GM21825 (cell line): Measurements from ENCODE around the gene QPCT.
A peak's percentile ranks its signal among the peaks of the same experiment; 100 is the strongest.
"Not testable (repeated sequence)": the region's sequence is repeated elsewhere in the genome, so short reads cannot be mapped to it uniquely, and the experiment has no call there.

ENCODE experiments used
- ATAC-seq: cut with Tn5 transposase; IDR thresholded peaks from one replicate; pipeline ENCODE4 v1.9.1; 2021; ENCODE audit warnings: mild to moderate bottlenecking, moderate library complexity; ENCODE audit not compliant: unreplicated experiment

Gene QPCT

GRCh38 chr2:37389989-37390765, 45.7 kb downstream of the QPCT start:
- ATAC-seq = peak; percentile 94

- no peak for ATAC-seq
These were observed 46.3 kb downstream of the QPCT start for GRCh38 chr2:37390777-37391176.

DNA sequence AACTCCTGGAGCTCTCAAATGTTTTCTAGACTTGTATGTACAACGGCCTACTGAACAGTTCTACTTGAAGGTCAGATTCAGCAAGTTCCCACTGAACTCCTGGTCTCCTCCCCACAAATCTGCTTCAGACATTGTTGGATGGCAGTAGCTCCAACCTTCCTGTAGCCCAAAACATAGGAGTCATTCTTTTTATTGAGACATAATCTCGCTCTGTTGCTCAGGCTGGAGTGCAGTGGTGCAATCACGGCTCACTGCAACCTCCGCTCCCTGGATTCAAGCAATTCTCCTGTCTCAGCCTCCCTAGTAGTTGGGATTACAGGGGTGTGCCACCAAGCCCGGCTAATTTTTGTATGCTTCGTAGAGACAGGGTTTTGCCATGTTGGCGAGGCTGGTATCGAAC, 47.3 kb downstream of the QPCT start:
- ATAC-seq = no peak

DNA sequence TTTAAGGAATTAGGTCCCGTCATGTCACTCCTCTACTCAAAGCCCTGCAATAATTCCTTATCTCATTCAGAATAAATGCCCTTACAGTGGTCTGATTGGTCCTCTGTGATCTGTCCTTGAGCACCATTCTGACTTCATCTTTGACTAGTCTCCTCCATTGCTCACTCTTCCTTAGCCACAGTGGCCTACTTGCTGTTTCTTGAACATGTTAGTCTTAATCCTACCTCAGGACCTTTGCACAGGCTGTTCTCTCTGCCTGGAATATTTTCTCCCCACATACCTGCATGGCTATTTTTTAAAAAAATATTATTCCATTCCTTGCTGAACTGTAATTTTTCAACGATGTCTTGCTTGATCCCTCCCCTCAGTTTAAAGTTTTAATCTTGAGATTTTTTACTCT, 48.0 kb downstream of the QPCT start:
- ATAC-seq = no peak

DNA sequence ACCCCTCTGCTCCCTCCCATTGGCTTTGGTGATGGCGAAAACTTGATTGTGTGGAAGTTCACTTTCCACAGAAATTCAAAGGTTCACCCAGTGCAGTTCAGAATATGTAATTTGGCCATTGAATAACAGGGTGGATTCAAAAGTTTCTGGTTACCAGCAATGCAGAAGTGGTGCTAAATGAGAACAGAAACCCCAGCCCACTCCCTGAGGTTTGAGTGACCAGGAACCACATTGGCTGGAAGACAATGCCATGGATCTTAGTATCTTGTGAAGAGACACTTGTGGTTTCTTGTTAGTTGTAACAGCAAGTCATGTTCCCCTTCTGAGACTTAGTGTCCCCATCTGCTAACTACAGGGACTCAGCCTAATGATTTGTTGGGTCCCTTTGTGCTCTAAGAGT, 49.8 kb downstream of the QPCT start:
- ATAC-seq = no peak

GRCh38 chr2:37394796-37395555, 50.5 kb downstream of the QPCT start:
- no peak for ATAC-seq

- ATAC-seq = no peak
These were observed 52.6 kb downstream of the QPCT start for GRCh38 chr2:37396890-37397565.

DNA sequence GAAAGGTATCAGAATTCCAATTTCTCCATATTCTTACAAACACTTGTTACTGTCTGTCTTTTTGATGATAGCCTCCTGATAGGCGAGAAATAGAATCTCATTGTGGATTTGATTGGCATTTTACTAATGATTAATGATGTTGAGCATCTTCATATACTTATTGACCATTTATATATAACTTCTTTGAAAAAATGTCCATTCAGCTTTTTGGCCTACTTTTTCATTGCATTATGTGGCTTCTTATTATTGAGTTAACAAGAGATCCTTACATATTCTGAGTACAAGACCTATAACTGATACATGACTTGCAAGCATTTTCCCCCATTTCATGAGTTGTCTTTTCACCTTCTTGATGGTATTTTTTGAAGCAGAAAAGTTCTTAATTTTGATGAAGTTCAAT, 54.6 kb downstream of the QPCT start:
- ATAC-seq = no peak

DNA sequence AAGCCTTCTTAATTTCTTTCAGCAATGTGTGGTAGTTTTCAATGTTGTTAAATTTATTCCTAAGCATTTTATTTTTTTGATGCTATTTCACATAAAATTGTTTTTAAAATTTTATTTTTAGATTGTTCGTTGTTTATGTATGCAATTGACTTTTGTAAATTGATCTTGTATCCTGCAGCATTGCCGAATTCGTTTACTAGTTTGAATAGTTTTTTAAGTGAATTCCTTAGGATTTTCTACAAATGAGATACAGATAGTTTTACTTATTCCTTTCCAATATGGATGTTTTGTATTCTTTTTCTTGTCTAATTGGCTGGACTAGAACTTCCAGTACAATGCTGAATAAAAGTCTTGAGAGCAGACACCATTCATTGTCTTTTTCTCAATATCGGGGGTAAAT, 55.6 kb downstream of the QPCT start:
- no peak for ATAC-seq

- no peak for ATAC-seq
These were observed 58.2 kb downstream of the QPCT start for GRCh38 chr2:37402636-37403035.

- ATAC-seq = no peak
These were observed 61.4 kb downstream of the QPCT start for GRCh38 chr2:37405781-37406180.

GRCh38 chr2:37412231-37412630, 67.8 kb downstream of the QPCT start:
- no peak for ATAC-seq

GRCh38 chr2:37413911-37414469, 69.6 kb downstream of the QPCT start:
- not testable (repeated sequence) for ATAC-seq

GRCh38 chr2:37414470-37414949, 70.1 kb downstream of the QPCT start:
- ATAC-seq = no peak

DNA sequence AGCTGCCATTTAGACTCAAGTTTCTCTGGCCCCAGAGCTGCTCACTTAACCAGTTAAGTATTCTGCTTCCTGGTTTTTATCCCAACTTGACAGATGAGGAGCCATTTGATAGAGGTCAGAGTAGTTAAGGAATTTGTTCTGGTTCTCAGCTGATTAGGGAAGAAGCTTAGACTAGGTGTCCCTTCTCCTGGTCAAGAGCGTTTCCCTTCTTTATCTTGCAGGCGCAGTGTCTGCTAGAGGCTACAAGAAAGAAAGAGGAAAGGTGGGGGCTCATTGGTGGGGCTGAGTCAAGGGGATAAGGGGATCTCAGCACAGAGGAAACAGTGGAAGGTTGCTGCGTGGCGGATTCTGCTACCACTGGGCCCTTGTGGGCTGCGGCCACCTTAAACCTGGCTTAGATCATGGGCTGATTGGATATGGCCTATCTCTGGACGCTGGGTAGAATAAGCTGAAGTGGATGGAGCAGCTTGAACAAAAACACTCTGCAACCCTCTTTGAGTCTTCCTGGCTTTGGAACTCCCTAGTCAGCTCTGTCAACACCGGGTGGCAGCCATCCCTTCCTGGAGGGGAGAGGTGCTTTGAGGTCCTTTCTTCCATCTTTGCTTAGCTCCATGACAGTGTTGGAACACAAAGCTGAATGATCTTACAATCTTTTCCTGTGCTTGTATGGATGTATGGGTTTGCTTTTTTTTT, 70.8 kb downstream of the QPCT start:
- no peak for ATAC-seq

GRCh38 chr2:37417321-37417720, 72.9 kb downstream of the QPCT start:
- ATAC-seq = no peak

DNA sequence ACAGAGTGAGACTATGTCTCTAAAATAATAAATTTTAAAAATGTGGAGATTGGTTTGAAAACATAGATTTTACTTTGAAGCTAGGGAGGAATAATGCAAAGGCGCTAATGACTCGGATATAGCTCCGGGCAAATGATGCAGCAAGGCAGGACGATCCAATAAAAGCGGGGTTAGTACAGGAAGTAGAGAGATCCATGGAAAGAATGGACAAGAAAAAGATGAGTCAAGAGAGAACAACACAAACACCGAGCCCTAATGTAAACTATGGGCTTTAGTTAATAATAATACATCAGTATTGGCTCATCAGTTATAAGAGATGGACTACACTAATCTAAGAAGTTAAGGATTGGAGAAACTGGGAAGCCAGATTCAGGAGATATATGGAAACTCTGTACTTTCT, 74.5 kb downstream of the QPCT start:
- no peak for ATAC-seq

- no peak for ATAC-seq
These were observed 77.3 kb downstream of the QPCT start for GRCh38 chr2:37421686-37422085.

GRCh38 chr2:37422816-37423215, 78.4 kb downstream of the QPCT start:
- no peak for ATAC-seq
